Stimulated activated CD4-positive, alpha-beta T cell treated with anti-CD3 and anti-CD28 coated beads, Interleukin-15, amount 100 ng/mL, for 48 hours (primary cell): Measurements from ENCODE around the gene TFF2.

Experiments used
- DNase-seq, 2 donors: peaks; one replicate each; pipeline ENCODE4 v3.0.0-alpha.2; 2020; ENCODE audit warnings: low read depth in 2 of 2

Gene TFF2

GRCh38 chr21:42384156-42384945 lies 33.6 kb upstream of the TFF2 start:
- no peak for DNase-seq

GRCh38 chr21:42383331-42383730 lies 32.5 kb upstream of the TFF2 start:
- no peak for DNase-seq

GRCh38 chr21:42382915-42383314 lies 32.1 kb upstream of the TFF2 start:
- DNase-seq: no peak

- DNase-seq: peak in 1 of 2 donors; percentile 36
Measured at GRCh38 chr21:42381347-42381984, 30.7 kb upstream of the TFF2 start.

- DNase-seq: no peak
Measured at GRCh38 chr21:42379426-42380215, 28.8 kb upstream of the TFF2 start.

GRCh38 chr21:42378418-42378817 lies 27.6 kb upstream of the TFF2 start:
- no peak for DNase-seq

- DNase-seq: no peak
Measured at GRCh38 chr21:42377951-42378340, 27.2 kb upstream of the TFF2 start.

- no peak for DNase-seq
Measured at GRCh38 chr21:42377211-42377950, 26.6 kb upstream of the TFF2 start.

- DNase-seq: no peak
Measured at GRCh38 chr21:42376338-42376982, 25.7 kb upstream of the TFF2 start.

- no peak for DNase-seq
Measured at GRCh38 chr21:42375966-42376337, 25.2 kb upstream of the TFF2 start.

GRCh38 chr21:42375506-42375905 lies 24.7 kb upstream of the TFF2 start:
- no peak for DNase-seq

GRCh38 chr21:42374864-42375499 lies 24.2 kb upstream of the TFF2 start:
- DNase-seq: peak in 1 of 2 donors; percentile 8

GRCh38 chr21:42374457-42374856 lies 23.7 kb upstream of the TFF2 start:
- no peak for DNase-seq

- no peak for DNase-seq
Measured at GRCh38 chr21:42373908-42374455, 23.2 kb upstream of the TFF2 start.

- DNase-seq: peak in 1 of 2 donors; percentile 56
Measured at GRCh38 chr21:42373196-42373907, 22.6 kb upstream of the TFF2 start.

- no peak for DNase-seq
Measured at GRCh38 chr21:42370894-42371654, 20.3 kb upstream of the TFF2 start.

GRCh38 chr21:42369821-42370220 lies 19.0 kb upstream of the TFF2 start:
- DNase-seq: no peak

- no peak for DNase-seq
Measured at GRCh38 chr21:42367367-42368165, 16.8 kb upstream of the TFF2 start.
